Loucy (cell line): ENCODE results near the gene SUCNR1.

Source experiments
- CTCF ChIP-seq: fragments of 200-600 bp; sonication (generic); conservative IDR thresholded peaks from 2 replicates; pipeline ENCODE4 v1.5.1; 2014; ENCODE audit warnings: mild to moderate bottlenecking, antibody characterized with exemption, low read length
- EZH2phosphoT487 ChIP-seq: fragments of 200-600 bp; IDR thresholded peaks from 2 replicates; pipeline ENCODE4 v1.6.1; 2018; ENCODE audit warnings: antibody characterized with exemption, mild to moderate bottlenecking, moderate library complexity, borderline replicate concordance

- no peak for TF ChIP-seq CTCF
- TF ChIP-seq EZH2phosphoT487, result no peak
These were observed 1.6 kb upstream of the SUCNR1 start for GRCh38 chr3:151871639-151872468.
